OCI-LY1 (cell line): ENCODE measurements around the gene ZBTB7C.

Experiments
- H2AFZ ChIP-seq: fragments of 200-600 bp; sonication (generic), shearing (Covaris generic); 2 replicates; pipeline ENCODE4 v1.6.0; 2014; ENCODE audit warnings: antibody characterized with exemption, mild to moderate bottlenecking, low read length
- H3F3A ChIP-seq: fragments of 200-600 bp; sonication (generic), shearing (Covaris generic); 2 replicates; pipeline ENCODE4 v1.6.0; 2014; ENCODE audit warnings: mild to moderate bottlenecking, antibody characterized with exemption, low read length, moderate library complexity; ENCODE audit not compliant: insufficient read depth
- H3K27ac ChIP-seq: fragments of 200-600 bp; sonication (generic); 2 replicates; pipeline ENCODE4 v1.5.1; 2014; ENCODE audit warnings: low read length, mixed run types, mild to moderate bottlenecking, low read depth; ENCODE audit not compliant: poor library complexity, severe bottlenecking
- H3K27me3 ChIP-seq: fragments of 200-600 bp; sonication (generic); 2 replicates; pipeline ENCODE4 v1.6.0; 2014; ENCODE audit warnings: antibody characterized with exemption, mild to moderate bottlenecking, low read length, moderate library complexity; ENCODE audit not compliant: insufficient read depth
- H3K36me3 ChIP-seq: fragments of 200-600 bp; sonication (generic); 2 replicates; pipeline ENCODE4 v1.6.1; 2014; ENCODE audit warnings: mild to moderate bottlenecking, antibody characterized with exemption, low read length, moderate library complexity, mixed read lengths; ENCODE audit not compliant: insufficient read depth
- H3K4me1 ChIP-seq: fragments of 200-600 bp; sonication (generic); 2 replicates; pipeline ENCODE4 v1.5.1; 2014; ENCODE audit warnings: mild to moderate bottlenecking, low read length, moderate library complexity; ENCODE audit not compliant: insufficient read depth, severe bottlenecking
- H3K4me2 ChIP-seq: fragments of 200-600 bp; sonication (generic), shearing (Covaris generic); 2 replicates; pipeline ENCODE4 v1.6.1; 2014; ENCODE audit warnings: low read length
- H3K4me3 ChIP-seq: fragments of 200-600 bp; sonication (generic); 2 replicates; pipeline ENCODE4 v1.5.1; 2014; ENCODE audit warnings: low read length, low read depth, mild to moderate bottlenecking, mixed read lengths; ENCODE audit not compliant: poor library complexity, severe bottlenecking
- H3K79me2 ChIP-seq: fragments of 200-600 bp; shearing (Covaris generic); 2 replicates; pipeline ENCODE4 v1.6.1; 2016; ENCODE audit warnings: mixed run types, low read length, mixed read lengths; ENCODE audit not compliant: insufficient read depth
- H3K9ac ChIP-seq: fragments of 200-600 bp; sonication (generic), shearing (Covaris generic); 2 replicates; pipeline ENCODE4 v1.6.1; 2014; ENCODE audit warnings: mild to moderate bottlenecking, low read length, mixed read lengths
- H3K9me2 ChIP-seq: fragments of 200-600 bp; sonication (generic), shearing (Covaris generic); 2 replicates; pipeline ENCODE4 v1.6.1; 2014; ENCODE audit warnings: low read depth, mild to moderate bottlenecking, low read length, mixed read lengths
- H3K9me3 ChIP-seq: fragments of 200-600 bp; shearing (Covaris generic); 2 replicates; pipeline ENCODE4 v1.6.1; 2014; ENCODE audit warnings: low read length, mixed read lengths
- H4K20me1 ChIP-seq: fragments of 200-600 bp; sonication (generic), shearing (Covaris generic); 2 replicates; pipeline ENCODE4 v1.6.0; 2016; ENCODE audit warnings: mild to moderate bottlenecking, low read length; ENCODE audit not compliant: insufficient read depth
- CTCF ChIP-seq: fragments of 200-600 bp; sonication (generic), shearing (Covaris generic); IDR thresholded peaks from 2 replicates; pipeline ENCODE4 v1.5.1; 2017; ENCODE audit warnings: mild to moderate bottlenecking, antibody characterized with exemption, low read length, moderate library complexity, mixed read lengths
- EZH2 ChIP-seq: fragments of 200-600 bp; sonication (generic), shearing (Covaris generic); IDR thresholded peaks from 2 replicates; pipeline ENCODE4 v1.8.0; 2017; ENCODE audit warnings: borderline replicate concordance, mixed run types, mild to moderate bottlenecking, antibody characterized with exemption, low read length, moderate library complexity, mixed read lengths

Gene ZBTB7C

DNA sequence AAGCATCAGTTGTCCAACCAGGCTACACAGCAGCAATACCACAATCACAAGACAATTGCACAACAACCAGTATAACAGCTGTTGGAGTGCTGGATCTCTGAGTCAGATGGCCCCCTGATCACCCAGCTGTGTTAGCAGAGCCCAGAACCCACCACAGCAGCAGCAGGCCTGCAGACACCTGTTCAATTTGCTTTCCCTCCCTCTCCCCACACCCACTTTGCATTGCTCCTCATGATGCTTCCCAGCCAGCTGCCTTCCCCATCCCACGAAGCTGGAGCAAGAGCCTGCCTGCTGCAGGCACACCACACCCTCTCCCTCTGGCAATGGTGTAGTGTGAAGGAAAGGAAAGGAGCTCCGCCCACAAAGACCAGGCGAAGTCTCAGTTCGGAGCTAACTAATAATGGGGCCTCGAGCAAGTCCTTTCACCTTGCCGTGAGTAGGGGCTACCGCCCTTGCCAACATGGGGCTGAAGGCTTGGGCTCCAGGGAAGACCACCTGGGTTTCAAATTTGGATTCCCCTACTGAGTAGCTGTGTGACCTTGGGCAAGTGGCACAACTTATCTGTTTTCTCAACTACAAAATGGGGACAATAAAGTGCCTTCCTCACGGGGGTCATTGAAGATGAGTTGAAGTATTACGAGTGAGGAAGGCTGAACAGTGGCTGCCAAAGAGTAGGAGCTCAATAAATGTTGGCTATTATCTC lies 19.4 kb upstream of the ZBTB7C start:
- Histone ChIP-seq H3K9me3 (no peaks in the 10 kb centered on the region), H3K4me2 (no peak overlapping the region), H3K79me2 (no peaks in the 10 kb centered on the region), H2AFZ (no peak overlapping the region), H3K4me3 (no peak overlapping the region), H3K27me3 (no peaks in the 10 kb centered on the region), H3K9ac (no peak overlapping the region), H3K27ac (no peak overlapping the region), H3F3A (no peaks in the 10 kb centered on the region), H3K36me3 (no peaks in the 10 kb centered on the region), H3K4me1 (no peaks in the 10 kb centered on the region), H3K9me2 (no peaks in the 10 kb centered on the region), H4K20me1 (no peaks in the 10 kb centered on the region)
- no peak for TF ChIP-seq EZH2
- TF ChIP-seq CTCF = no peak

GRCh38 chr18:48422947-48423378 lies 13.8 kb upstream of the ZBTB7C start:
- Histone ChIP-seq H3F3A (no peaks in the 10 kb centered on the region), H3K9ac (no peak overlapping the region), H3K79me2 (no peaks in the 10 kb centered on the region), H3K4me2 (no peak overlapping the region), H3K36me3 (no peaks in the 10 kb centered on the region), H3K27ac (no peak overlapping the region), H3K4me3 (no peak overlapping the region), H2AFZ (no peak overlapping the region), H4K20me1 (no peaks in the 10 kb centered on the region), H3K9me2 (no peaks in the 10 kb centered on the region), H3K9me3 (no peaks in the 10 kb centered on the region), H3K27me3 (0 out of 2 replicates have a peak, but pooled peaks cover 4% of the 10 kb centered on the region), H3K4me1 (no peaks in the 10 kb centered on the region)
- TF ChIP-seq EZH2 (no peak), CTCF (no peak)

- no peaks in the 10 kb centered on the region for H3K9me2 ChIP-seq
- no peaks in the 10 kb centered on the region for H4K20me1 ChIP-seq
- H3K27ac ChIP-seq = no peak overlapping the region
- H3K27me3 ChIP-seq = 0 out of 2 replicates have a peak, but pooled peaks cover 4% of the 10 kb centered on the region
- TF ChIP-seq EZH2 = no peak
- TF ChIP-seq CTCF = peak; percentile 46
- no peaks in the 10 kb centered on the region for H3F3A ChIP-seq
- no peaks in the 10 kb centered on the region for H3K36me3 ChIP-seq
- H3K4me1 ChIP-seq = no peaks in the 10 kb centered on the region
- no peak overlapping the region for H3K4me3 ChIP-seq
- H3K79me2 ChIP-seq = no peaks in the 10 kb centered on the region
- H3K9me3 ChIP-seq = no peaks in the 10 kb centered on the region
- no peak overlapping the region for H2AFZ ChIP-seq
- H3K4me2 ChIP-seq = no peak overlapping the region
- no peak overlapping the region for H3K9ac ChIP-seq
Measured at GRCh38 chr18:48419277-48420022, 10.3 kb upstream of the ZBTB7C start.
